ENCODE data around the gene ARPC3. TPM values are rescaled to one million over a fixed set of nuclear protein-coding genes. Genes with fewer than 3 reads are reported as not detected.
"Not testable (repeated sequence)": the region's sequence is repeated elsewhere in the genome, so short reads cannot be mapped to it uniquely, and the experiment has no call there.

The ARPC3 gene
- total and polyA plus RNA-seq, 2 of the 4 experiments (the other 2 are of a cell fraction) = 192 to 204 TPM

DNA sequence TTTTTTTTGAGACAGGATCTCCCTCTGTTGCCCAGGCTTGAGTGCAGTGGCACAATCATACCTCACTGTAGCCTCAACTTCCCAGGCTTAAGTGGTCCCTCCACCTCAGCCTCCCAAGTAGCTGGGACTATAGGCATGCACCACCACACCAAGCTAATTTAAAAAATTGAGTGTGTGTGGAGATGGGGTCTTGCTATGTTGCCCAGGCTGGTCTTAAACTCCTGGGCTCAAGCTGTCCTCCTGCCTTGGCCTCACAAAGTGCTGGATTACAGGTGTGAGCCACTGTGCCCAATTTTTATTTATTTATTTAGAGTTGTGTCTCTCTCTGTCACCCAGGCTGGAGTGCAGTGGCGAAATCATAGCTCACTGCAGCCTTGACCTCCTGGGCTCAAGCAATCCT is 29.5 kb downstream of the ARPC3 start:
- H2BK15ac ChIP-seq (ENCODE audit: low read depth, low read length); H3K4me3 ChIP-seq (ENCODE audit: insufficient read depth, low read depth, low read length); H2AK5ac ChIP-seq (ENCODE audit: low read depth, low read length); CTCF ChIA-PET; dilution Hi-C loops (cut with HindIII; ENCODE audit: low sequenced_read_pairs, unreplicated experiment); H3K79me1 ChIP-seq (ENCODE audit: low read depth in 1 of 2, low read length in 2 of 2); ATAC-seq (ENCODE audit: low read depth); H3K27ac ChIP-seq (ENCODE audit: insufficient read depth, low read length); H3K23ac ChIP-seq (ENCODE audit: low read depth, low read length); H2BK5ac ChIP-seq (ENCODE audit: low read depth, low read length, poor library complexity, severe bottlenecking); H2BK20ac ChIP-seq (ENCODE audit: low read depth, low read length); H3K14ac ChIP-seq (replicated peaks; ENCODE audit: low read depth, low read length); H3K9me3 ChIP-seq (ENCODE audit: control insufficient read depth, insufficient read depth, low read length); intact Hi-C loops (cut with micrococcal nuclease); H3K9me1 ChIP-seq (ENCODE audit: insufficient read depth, low read length); H3K18ac ChIP-seq (ENCODE audit: low read depth, low read length); H4K91ac ChIP-seq (ENCODE audit: insufficient read depth, low read depth, low read length); H2AK9ac ChIP-seq (replicated peaks; ENCODE audit: low read depth, low read length, poor library complexity); H4K20me1 ChIP-seq (ENCODE audit: insufficient read depth, low read length); H3K27me3 ChIP-seq (ENCODE audit: control insufficient read depth, insufficient read depth, low read length); H4K8ac ChIP-seq (ENCODE audit: low read depth in 2 of 2, low read length in 2 of 2); H2AFZ ChIP-seq (replicated peaks; ENCODE audit: low read length, poor library complexity); H3K56ac ChIP-seq (ENCODE audit: extremely low read depth, insufficient read depth, low read length); H4K5ac ChIP-seq (ENCODE audit: low read depth, low read length); H2BK120ac ChIP-seq (ENCODE audit: low read depth, low read length); DNase-seq; BruUV-seq (replicated peaks); H3K9ac ChIP-seq (ENCODE audit: low read depth, low read length); H3K36me3 ChIP-seq (ENCODE audit: control insufficient read depth, insufficient read depth, low read length); H3K4me2 ChIP-seq (ENCODE audit: low read depth, low read length); H3K4ac ChIP-seq (ENCODE audit: low read depth, low read length); H3K4me1 ChIP-seq (ENCODE audit: control insufficient read depth, insufficient read depth, low read length): not testable (repeated sequence)
- POLR2A ChIA-PET (ENCODE audit: unreplicated experiment) = interaction anchor here (0.6 kb wide), 1 partner anchor 10 kb away, joined by 3 read pairs; no protein-coding TSS in a partner anchor
- no CpG with 5 or more reads among the region's 1 CpG for WGBS, 2 experiments (ENCODE audit: extremely low coverage in 2 of 2, insufficient read length in 1 of 2)
- in situ Hi-C loops (cut with MboI; ENCODE audit: low sequenced_read_pairs) = loop anchor here (5.0 kb wide), 1 partner anchor 328 kb away; no protein-coding TSS in a partner anchor

DNA sequence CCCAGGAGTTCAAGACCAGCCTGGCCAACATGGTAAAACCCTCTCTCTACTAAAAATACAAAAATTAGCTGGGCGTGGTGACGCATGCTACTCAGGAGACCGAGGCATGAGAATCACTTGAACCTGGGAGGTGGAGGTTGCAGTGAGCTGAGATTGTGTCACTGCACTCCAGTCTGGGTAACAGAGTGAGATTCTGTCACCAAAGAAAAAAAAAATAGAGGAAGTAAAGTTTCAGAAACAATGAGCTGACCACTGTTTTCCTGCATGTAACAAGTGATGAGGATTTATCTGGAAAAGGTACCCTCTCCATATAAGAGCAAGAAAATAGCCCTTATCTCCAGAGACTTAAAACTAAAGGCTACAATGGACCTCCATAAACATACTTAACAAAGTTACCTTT is 33.0 kb downstream of the ARPC3 start:
- H3K27ac ChIP-seq (ENCODE audit: insufficient read depth, low read length); H2AK9ac ChIP-seq (replicated peaks; ENCODE audit: low read depth, low read length, poor library complexity); dilution Hi-C loops (cut with HindIII; ENCODE audit: low sequenced_read_pairs, unreplicated experiment); intact Hi-C loops (cut with micrococcal nuclease); H3K9me3 ChIP-seq (ENCODE audit: control insufficient read depth, insufficient read depth, low read length); DNase-seq; H3K18ac ChIP-seq (ENCODE audit: low read depth, low read length); H3K23ac ChIP-seq (ENCODE audit: low read depth, low read length); H3K27me3 ChIP-seq (ENCODE audit: control insufficient read depth, insufficient read depth, low read length); H4K5ac ChIP-seq (ENCODE audit: low read depth, low read length); H2BK20ac ChIP-seq (ENCODE audit: low read depth, low read length); H3K4ac ChIP-seq (ENCODE audit: low read depth, low read length); H3K4me3 ChIP-seq (ENCODE audit: insufficient read depth, low read depth, low read length); H3K79me1 ChIP-seq (ENCODE audit: low read depth in 1 of 2, low read length in 2 of 2); H3K36me3 ChIP-seq (ENCODE audit: control insufficient read depth, insufficient read depth, low read length); H2AK5ac ChIP-seq (ENCODE audit: low read depth, low read length); H4K20me1 ChIP-seq (ENCODE audit: insufficient read depth, low read length); H2BK15ac ChIP-seq (ENCODE audit: low read depth, low read length); H2BK120ac ChIP-seq (ENCODE audit: low read depth, low read length); H3K4me1 ChIP-seq (ENCODE audit: control insufficient read depth, insufficient read depth, low read length); H4K8ac ChIP-seq (ENCODE audit: low read depth in 2 of 2, low read length in 2 of 2); H2BK5ac ChIP-seq (ENCODE audit: low read depth, low read length, poor library complexity, severe bottlenecking); H3K9ac ChIP-seq (ENCODE audit: low read depth, low read length); BruUV-seq (replicated peaks); H3K4me2 ChIP-seq (ENCODE audit: low read depth, low read length); H2AFZ ChIP-seq (replicated peaks; ENCODE audit: low read length, poor library complexity); H4K91ac ChIP-seq (ENCODE audit: insufficient read depth, low read depth, low read length); H3K14ac ChIP-seq (replicated peaks; ENCODE audit: low read depth, low read length); ATAC-seq (ENCODE audit: low read depth); H3K56ac ChIP-seq (ENCODE audit: extremely low read depth, insufficient read depth, low read length); POLR2A ChIA-PET (ENCODE audit: unreplicated experiment); H3K9me1 ChIP-seq (ENCODE audit: insufficient read depth, low read length); in situ Hi-C loops (cut with MboI; ENCODE audit: low sequenced_read_pairs): not testable (repeated sequence)
- CTCF ChIA-PET = interaction anchor here (1.2 kb wide), 1 partner anchor 14 kb away, joined by 3 read pairs; no protein-coding TSS in a partner anchor
- WGBS, 2 experiments (ENCODE audit: extremely low coverage in 2 of 2, insufficient read length in 1 of 2) = no CpG with 5 or more reads among the region's 3 CpGs

Measured in IMR-90 (cell line).